IMR-90 (cell line): ENCODE measurements around the gene PDCD1LG2. TPM values are rescaled to one million over a fixed set of nuclear protein-coding genes. Genes with fewer than 3 reads are reported as not detected.

Experiments
- ATAC-seq: fragments of 200-7000 bp; cut with Tn5 transposase; 2 replicates; pipeline ENCODE4 v1.9.1; 2020; ENCODE audit warnings: low read depth, mild to moderate bottlenecking, moderate library complexity
- BruUV-seq: library from RNA; stranded (reverse); fragments of 400-500 nt; replicated peaks from 2 replicates; lab custom pipeline; 2021; lab: Mats Ljungman, UMichigan
- CTCF ChIA-PET: fragments of 300-600 bp; formaldehyde crosslinking; extraction: SDS; loops from one replicate; lab custom pipeline; 2021; ENCODE audit warnings: antibody characterized with exemption; lab: Yijun Ruan, JAX
- POLR2A ChIA-PET: fragments of 300-600 bp; sonication (Branson Sonifier 250); formaldehyde crosslinking; loops from one replicate; lab custom pipeline; 2022; ENCODE audit warnings: antibody characterized with exemption; ENCODE audit not compliant: unreplicated experiment; lab: Charles Lee
- DNase-seq: peaks from one replicate; pipeline ENCODE4 v3.0.0; 2013
- H2AFZ ChIP-seq: replicated peaks from 2 replicates; pipeline ENCODE3; 2013; ENCODE audit warnings: low read length, mild to moderate bottlenecking; ENCODE audit not compliant: poor library complexity
- H2AK5ac ChIP-seq: 2 replicates; pipeline ENCODE4 v1.6.1; 2013; ENCODE audit warnings: low read depth, low read length, inconsistent platforms
- H2AK9ac ChIP-seq: replicated peaks from 2 replicates; pipeline ENCODE3; 2013; ENCODE audit warnings: mild to moderate bottlenecking, low read depth, low read length, moderate library complexity; ENCODE audit not compliant: poor library complexity
- H2BK120ac ChIP-seq: 2 replicates; pipeline ENCODE4 v1.6.1; 2013; ENCODE audit warnings: low read depth, low read length, inconsistent platforms
- H2BK15ac ChIP-seq: 3 replicates; pipeline ENCODE4 v1.6.1; 2013; ENCODE audit warnings: low read depth, low read length, inconsistent platforms
- H2BK20ac ChIP-seq: 2 replicates; pipeline ENCODE4 v1.6.1; 2013; ENCODE audit warnings: low read depth, mild to moderate bottlenecking, inconsistent platforms, low read length, moderate library complexity
- H2BK5ac ChIP-seq: 2 replicates; pipeline ENCODE4 v1.6.1; 2013; ENCODE audit warnings: mild to moderate bottlenecking, low read depth, low read length, inconsistent platforms; ENCODE audit not compliant: poor library complexity, severe bottlenecking
- H3K14ac ChIP-seq: replicated peaks from 2 replicates; pipeline ENCODE4 v1.6.1; 2013; ENCODE audit warnings: low read depth, low read length, inconsistent platforms
- H3K18ac ChIP-seq: 2 replicates; pipeline ENCODE4 v1.6.1; 2013; ENCODE audit warnings: low read depth, low read length, control low read depth
- H3K23ac ChIP-seq: 2 replicates; pipeline ENCODE4 v1.6.1; 2013; ENCODE audit warnings: low read depth, low read length, inconsistent platforms
- H3K27ac ChIP-seq: 2 replicates; pipeline ENCODE4 v1.5.1; 2013; ENCODE audit warnings: mild to moderate bottlenecking, control low read depth, low read length; ENCODE audit not compliant: insufficient read depth
- H3K27me3 ChIP-seq: 2 replicates; pipeline ENCODE4 v1.6.1; 2013; ENCODE audit warnings: low read length; ENCODE audit not compliant: control insufficient read depth, insufficient read depth
- H3K36me3 ChIP-seq: 2 replicates; pipeline ENCODE4 v1.6.1; 2013; ENCODE audit warnings: low read length, mixed read lengths; ENCODE audit not compliant: control insufficient read depth, insufficient read depth
- H3K4ac ChIP-seq: 2 replicates; pipeline ENCODE4 v1.6.1; 2013; ENCODE audit warnings: low read depth, low read length, inconsistent platforms
- H3K4me1 ChIP-seq: 2 replicates; pipeline ENCODE4 v1.6.1; 2013; ENCODE audit warnings: low read length, mixed read lengths; ENCODE audit not compliant: control insufficient read depth, insufficient read depth
- H3K4me2 ChIP-seq: 2 replicates; pipeline ENCODE4 v1.6.1; 2013; ENCODE audit warnings: low read depth, mild to moderate bottlenecking, control low read depth, low read length, moderate library complexity
- H3K4me3 ChIP-seq: 2 replicates; pipeline ENCODE4 v1.5.1; 2013; ENCODE audit warnings: low read depth, mild to moderate bottlenecking, control low read depth, low read length, moderate library complexity; ENCODE audit not compliant: insufficient read depth
- H3K56ac ChIP-seq: 2 replicates; pipeline ENCODE4 v1.6.1; 2013; ENCODE audit warnings: low read length, inconsistent platforms; ENCODE audit not compliant: insufficient read depth; ENCODE audit errors: extremely low read depth
- H3K79me1 ChIP-seq, 2 experiments: 2 replicates each; pipeline ENCODE4 v1.6.1; 2013; ENCODE audit warnings: low read length in 2 of 2, inconsistent platforms in 1 of 2, low read depth in 1 of 2
- H3K9ac ChIP-seq: 2 replicates; pipeline ENCODE4 v1.6.1; 2013; ENCODE audit warnings: low read depth, low read length, control low read depth
- H3K9me1 ChIP-seq: 2 replicates; pipeline ENCODE4 v1.6.1; 2013; ENCODE audit warnings: low read length, inconsistent platforms; ENCODE audit not compliant: insufficient read depth
- H3K9me3 ChIP-seq: 2 replicates; pipeline ENCODE4 v1.6.1; 2013; ENCODE audit warnings: low read length; ENCODE audit not compliant: control insufficient read depth, insufficient read depth
- H4K20me1 ChIP-seq: 2 replicates; pipeline ENCODE4 v1.6.1; 2013; ENCODE audit warnings: low read length, inconsistent platforms; ENCODE audit not compliant: insufficient read depth
- H4K5ac ChIP-seq: 2 replicates; pipeline ENCODE4 v1.6.1; 2013; ENCODE audit warnings: mild to moderate bottlenecking, low read depth, low read length, control low read depth
- H4K8ac ChIP-seq, 2 experiments: 2 replicates each; pipeline ENCODE4 v1.6.1; 2013; ENCODE audit warnings: low read depth in 2 of 2, low read length in 2 of 2, control low read depth in 1 of 2, inconsistent platforms in 1 of 2
- H4K91ac ChIP-seq: 2 replicates; pipeline ENCODE4 v1.6.1; 2013; ENCODE audit warnings: low read depth, low read length, inconsistent platforms; ENCODE audit not compliant: insufficient read depth
- BHLHE40 ChIP-seq: fragments of 150-350 bp; IDR thresholded peaks from 2 replicates; pipeline ENCODE4 v1.6.1; 2016; ENCODE audit warnings: mild to moderate bottlenecking, low read depth, low read length
- CEBPB ChIP-seq: IDR thresholded peaks from 2 replicates; pipeline ENCODE4 v1.6.1; 2012; ENCODE audit warnings: low read depth, low read length, improper control_type of control experiment
- CHD1 ChIP-seq: IDR thresholded peaks from 2 replicates; pipeline ENCODE4 v1.6.1; 2012; ENCODE audit warnings: low read depth, low read length, improper control_type of control experiment
- CTCF ChIP-seq: conservative IDR thresholded peaks from 2 replicates; pipeline ENCODE4 v1.5.1; 2012; ENCODE audit warnings: mild to moderate bottlenecking, low read depth, low read length, improper control_type of control experiment
- ELK1 ChIP-seq: fragments of 150-350 bp; IDR thresholded peaks from 2 replicates; pipeline ENCODE4 v1.6.1; 2016; ENCODE audit warnings: low read depth, mild to moderate bottlenecking, low read length, moderate library complexity, borderline replicate concordance
- FOS ChIP-seq: fragments of 150-350 bp; IDR thresholded peaks from 2 replicates; pipeline ENCODE4 v1.6.1; 2016; ENCODE audit warnings: low read depth, low read length
- MAFK ChIP-seq: IDR thresholded peaks from 2 replicates; pipeline ENCODE4 v1.6.1; 2012; ENCODE audit warnings: low read depth, low read length, improper control_type of control experiment
- MAZ ChIP-seq: IDR thresholded peaks from 2 replicates; pipeline ENCODE4 v1.6.1; 2012; ENCODE audit warnings: low read depth, mild to moderate bottlenecking, low read length, improper control_type of control experiment, moderate library complexity, borderline replicate concordance
- MXI1 ChIP-seq: IDR thresholded peaks from 2 replicates; pipeline ENCODE4 v1.6.1; 2012; ENCODE audit warnings: low read depth, mild to moderate bottlenecking, low read length, moderate library complexity, borderline replicate concordance
- NFE2L2 ChIP-seq: fragments of 150-350 bp; IDR thresholded peaks from 2 replicates; pipeline ENCODE4 v1.6.1; 2016; ENCODE audit warnings: low read depth, mild to moderate bottlenecking, low read length
- POLR2A ChIP-seq: IDR thresholded peaks from 2 replicates; pipeline ENCODE4 v1.6.1; 2012; ENCODE audit warnings: mild to moderate bottlenecking, low read depth, low read length
- RAD21 ChIP-seq: IDR thresholded peaks from 2 replicates; pipeline ENCODE4 v1.6.1; 2012; ENCODE audit warnings: low read length, improper control_type of control experiment
- SMC3 ChIP-seq: fragments of 150-350 bp; IDR thresholded peaks from 2 replicates; pipeline ENCODE4 v1.6.1; 2016; ENCODE audit warnings: low read depth, mild to moderate bottlenecking, antibody characterized with exemption, low read length, moderate library complexity
- USF2 ChIP-seq: fragments of 150-350 bp; IDR thresholded peaks from 2 replicates; pipeline ENCODE4 v1.6.1; 2017; ENCODE audit warnings: mild to moderate bottlenecking, antibody characterized with exemption, low read length, low read depth
- WGBS, 2 experiments: methylation state at CpG; one replicate each; pipeline versions ENCODE4 v1.1.5 to v1.1.7; 2013; ENCODE audit warnings: missing lambda C conversion rate in 2 of 2; ENCODE audit not compliant: insufficient read length in 1 of 2; ENCODE audit errors: extremely low coverage in 2 of 2; 5-methylcytosine and 5-hydroxymethylcytosine counted together
- dilution Hi-C: fragments of 300-500 bp; cut with HindIII; formaldehyde crosslinking; loops from one replicate; pipeline ENCODE4 v1.14.3; 2018; ENCODE audit warnings: low sequenced_read_pairs; ENCODE audit not compliant: unreplicated experiment
- in situ Hi-C: fragments of 300-500 bp; cut with MboI; formaldehyde crosslinking; loops from 3 replicates; pipeline ENCODE4 v1.14.3; 2019; ENCODE audit warnings: low sequenced_read_pairs, inconsistent platforms, mixed read lengths
- intact Hi-C: fragments of 100-400 bp; cut with micrococcal nuclease; formaldehyde crosslinking; loops from 2 replicates; pipeline ENCODE4 v1.10.0; 2022
- polyA plus RNA-seq, 3 experiments: library from polyadenylated mRNA; depleted of rRNA; stranded (reverse); fragments of >200 nt; gene quantifications; 2 replicates each; pipeline ENCODE4 v1.2.3, GENCODE V29; 2012; ENCODE audit warnings: low replicate concordance in 1 of 3
- total RNA-seq: library from RNA; depleted of rRNA; stranded (reverse); fragments of >200 nt; gene quantifications from 2 replicates; pipeline ENCODE4 v1.2.3, GENCODE V29; 2012

PDCD1LG2 gene
- total and polyA plus RNA-seq, 2 of the 4 experiments (the other 2 are of a cell fraction) = 17.5 to 33.3 TPM

- intact Hi-C loops = no loop called here
- H3K27me3 ChIP-seq = no peaks in the 10 kb centered on the region
- TF ChIP-seq USF2 (no peak), BHLHE40 (no peak), CTCF (no peak), MAZ (no peak), NFE2L2 (no peak), MAFK (no peak), ELK1 (no peak), CEBPB (no peak), RAD21 (no peak), CHD1 (no peak), SMC3 (no peak), FOS (no peak), MXI1 (no peak), POLR2A (no peak)
- H3K4me2 ChIP-seq = no peak overlapping the region
- H2BK120ac ChIP-seq = no peak overlapping the region
- no peak overlapping the region for H4K8ac ChIP-seq
- no peak overlapping the region for H2BK15ac ChIP-seq
- H3K18ac ChIP-seq = no peak overlapping the region
- H3K9me3 ChIP-seq = no peaks in the 10 kb centered on the region
- no peak overlapping the region for H4K91ac ChIP-seq
- dilution Hi-C loops = no loop called here
- no TSS peak for BruUV-seq
- H4K20me1 ChIP-seq = no peaks in the 10 kb centered on the region
- DNase-seq (no peak), ATAC-seq (peak; percentile 21; the same call in 1 of the 2 replicates)
- no peak overlapping the region for H2AFZ ChIP-seq
- no peak overlapping the region for H2BK20ac ChIP-seq
- no peak overlapping the region for H2AK5ac ChIP-seq
- no peak overlapping the region for H3K27ac ChIP-seq
- no peak overlapping the region for H2BK5ac ChIP-seq
- H3K23ac ChIP-seq = no peak overlapping the region
- WGBS, 2 experiments = no CpG with 5 or more reads among the region's 2 CpGs
- ChIA-PET CTCF (no interaction called here), POLR2A (no interaction called here)
- no peak overlapping the region for H3K14ac ChIP-seq
- no peaks in the 10 kb centered on the region; the same call in 1 of the 2 replicates for H3K36me3 ChIP-seq
- no peak overlapping the region for H3K56ac ChIP-seq
- H3K9ac ChIP-seq = no peak overlapping the region
- H3K79me1 ChIP-seq = peaks cover 0 to 3% of the 10 kb centered on the region in 2 experiments; a peak in 2 of 4 replicates
- H3K4me1 ChIP-seq = no peaks in the 10 kb centered on the region
- H2AK9ac ChIP-seq = no peak overlapping the region
- peak overlapping the region; percentile 6; the same call in 1 of the 2 replicates for H4K5ac ChIP-seq
- H3K4me3 ChIP-seq = no peak overlapping the region
- no peaks in the 10 kb centered on the region for H3K9me1 ChIP-seq
- in situ Hi-C loops = no loop called here
- no peak overlapping the region; the same call in 1 of the 2 replicates for H3K4ac ChIP-seq
Observed at GRCh38 chr9:5543875-5544702, 33.8 kb downstream of the PDCD1LG2 start.
